ENCODE data around the gene RSAD1. TPM values are rescaled to one million over a fixed set of nuclear protein-coding genes. Genes with fewer than 3 reads are reported as not detected.

RSAD1 gene
- polyA plus RNA-seq, 1 of the 3 experiments (the other 2 are of a cell fraction), result 44.7 TPM

DNA sequence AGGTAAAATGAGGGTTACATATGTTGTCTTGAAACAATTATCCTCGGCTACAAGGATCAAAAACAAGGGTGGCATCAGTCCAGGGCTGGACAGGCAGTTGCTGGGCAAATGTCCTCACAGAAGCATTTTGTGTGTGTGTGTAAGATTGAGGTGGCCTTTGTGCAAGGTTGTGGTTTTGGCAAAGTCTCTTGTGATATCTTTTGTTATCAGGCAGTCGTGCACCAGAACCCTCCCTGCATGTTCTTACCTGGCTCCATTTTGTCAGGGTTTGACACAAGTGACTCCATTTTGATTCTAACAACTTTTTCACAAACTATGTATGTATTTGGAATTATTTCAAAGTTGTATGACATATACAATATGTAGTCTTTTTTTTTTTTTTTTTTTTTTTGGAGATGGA, 30.0 kb upstream of the RSAD1 start:
- DNase-seq, result no peak
- H3K4me2 ChIP-seq, result no peak overlapping the region
- no peak overlapping the region for H3K4me3 ChIP-seq (ENCODE audit: low read depth in 2 of 2, low read length in 1 of 2)
- ChIA-PET POLR2A (no interaction called here), CTCF (interaction anchor here (1.5 to 2.7 kb wide), 2 partner anchors 11 to 30 kb away, joined by 3 to 8 read pairs; partner anchors contain the start of gene RSAD1)
- H3K4me1 ChIP-seq (ENCODE audit: control insufficient read depth in 1 of 2, insufficient read depth in 2 of 2, low read depth in 1 of 2, low read length in 1 of 2), result peaks cover 0 to 2% of the 10 kb centered on the region in 2 experiments; a peak in 1 of 4 replicates
- 0 out of 2 replicates have a peak, but pooled peaks cover 1% of the 10 kb centered on the region for H3K79me2 ChIP-seq (ENCODE audit: insufficient read depth)
- peaks cover 3% of the 10 kb centered on the region; the same call in 1 of the 2 replicates for H4K20me1 ChIP-seq (ENCODE audit: insufficient read depth)
- H3K27me3 ChIP-seq (ENCODE audit: insufficient read depth), result no peaks in the 10 kb centered on the region
- no peaks in the 10 kb centered on the region for H3K9me3 ChIP-seq
- no peaks in the 10 kb centered on the region for H3K9me2 ChIP-seq
- TF ChIP-seq GABPA (IDR thresholded peaks at IDR 0.05; ENCODE audit: low read depth) (no peak), JUND (IDR thresholded peaks at IDR 0.05) (no peak)
- H2AFZ ChIP-seq (ENCODE audit: low read depth), result no peak overlapping the region
- no peaks in the 10 kb centered on the region for H3K36me3 ChIP-seq (replicated peaks in 1 of 2; ENCODE audit: control insufficient read depth in 1 of 2, insufficient read depth in 2 of 2, low read length in 1 of 2)
- no peak overlapping the region for H3K27ac ChIP-seq (ENCODE audit: low read depth in 2 of 2, low read length in 1 of 2)
- WGBS (ENCODE audit: low lambda C conversion rate), result 95% methylated on average over 2 of the region's 2 CpGs
- peaks cover 6% of the 10 kb centered on the region for H3F3A ChIP-seq (replicated peaks; ENCODE audit: insufficient read depth)
- no peak overlapping the region for H3K9ac ChIP-seq

DNA sequence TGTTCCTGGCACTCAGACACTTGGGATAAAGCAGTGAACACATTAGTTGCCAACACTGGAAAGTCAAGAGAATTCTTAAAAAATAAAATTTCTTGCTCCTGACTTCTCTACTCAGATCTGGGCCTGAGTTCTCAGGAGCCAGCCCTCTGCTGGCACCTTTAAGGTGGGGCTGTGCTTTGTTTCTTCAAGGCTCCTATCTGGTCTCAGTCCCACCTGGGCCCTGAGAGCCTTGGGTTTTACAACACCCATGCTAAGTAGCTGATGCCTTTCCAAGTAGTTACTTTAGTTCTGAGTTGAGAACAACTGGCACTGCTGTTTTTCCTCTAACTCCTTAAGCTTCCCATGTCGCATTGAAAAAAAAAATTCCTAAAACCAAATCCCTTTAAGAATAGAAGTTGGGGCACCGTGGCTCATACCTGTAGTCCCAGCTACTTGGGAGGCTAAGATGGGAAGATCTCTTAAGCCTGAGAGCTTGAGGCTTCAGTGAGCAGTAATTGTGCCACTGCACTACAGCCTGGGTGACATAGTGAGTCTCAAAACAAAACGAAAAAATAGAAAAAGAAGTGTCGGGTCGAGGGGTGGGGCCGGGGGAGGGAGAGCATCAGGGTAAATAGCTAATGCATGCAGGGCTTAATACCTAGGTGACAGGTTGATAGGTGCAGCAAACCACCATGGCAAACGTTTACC, 26.6 kb upstream of the RSAD1 start:
- no peaks in the 10 kb centered on the region for H3K79me2 ChIP-seq (ENCODE audit: insufficient read depth)
- H3K4me3 ChIP-seq (ENCODE audit: low read depth in 2 of 2, low read length in 1 of 2), result no peak overlapping the region
- ChIA-PET POLR2A (no interaction called here), CTCF (interaction anchor here (0.7 to 2.5 kb wide), 5 partner anchors 14 to 49 kb away, joined by 3 to 11 read pairs (median 3); no protein-coding TSS in a partner anchor)
- no peak for DNase-seq
- no peak overlapping the region for H3K9ac ChIP-seq
- no peak overlapping the region for H2AFZ ChIP-seq (ENCODE audit: low read depth)
- no peaks in the 10 kb centered on the region for H3K27me3 ChIP-seq (ENCODE audit: insufficient read depth)
- no peaks in the 10 kb centered on the region for H3K4me1 ChIP-seq (ENCODE audit: control insufficient read depth in 1 of 2, insufficient read depth in 2 of 2, low read depth in 1 of 2, low read length in 1 of 2)
- WGBS (ENCODE audit: low lambda C conversion rate), result 77% methylated on average over 7 of the region's 7 CpGs
- H3F3A ChIP-seq (replicated peaks; ENCODE audit: insufficient read depth), result peaks cover 4% of the 10 kb centered on the region
- no peaks in the 10 kb centered on the region for H4K20me1 ChIP-seq (ENCODE audit: insufficient read depth)
- H3K27ac ChIP-seq (ENCODE audit: low read depth in 2 of 2, low read length in 1 of 2), result no peak overlapping the region
- H3K4me2 ChIP-seq, result no peak overlapping the region
- H3K9me3 ChIP-seq, result no peaks in the 10 kb centered on the region
- H3K36me3 ChIP-seq (replicated peaks in 1 of 2; ENCODE audit: control insufficient read depth in 1 of 2, insufficient read depth in 2 of 2, low read length in 1 of 2), result no peaks in the 10 kb centered on the region
- TF ChIP-seq RFX5 (IDR thresholded peaks at IDR 0.05; ENCODE audit: low read length), result no peak
- TF ChIP-seq RCOR1 (IDR thresholded peaks at IDR 0.05; ENCODE audit: low read length), result no peak
- TF ChIP-seq, protein P1, sequence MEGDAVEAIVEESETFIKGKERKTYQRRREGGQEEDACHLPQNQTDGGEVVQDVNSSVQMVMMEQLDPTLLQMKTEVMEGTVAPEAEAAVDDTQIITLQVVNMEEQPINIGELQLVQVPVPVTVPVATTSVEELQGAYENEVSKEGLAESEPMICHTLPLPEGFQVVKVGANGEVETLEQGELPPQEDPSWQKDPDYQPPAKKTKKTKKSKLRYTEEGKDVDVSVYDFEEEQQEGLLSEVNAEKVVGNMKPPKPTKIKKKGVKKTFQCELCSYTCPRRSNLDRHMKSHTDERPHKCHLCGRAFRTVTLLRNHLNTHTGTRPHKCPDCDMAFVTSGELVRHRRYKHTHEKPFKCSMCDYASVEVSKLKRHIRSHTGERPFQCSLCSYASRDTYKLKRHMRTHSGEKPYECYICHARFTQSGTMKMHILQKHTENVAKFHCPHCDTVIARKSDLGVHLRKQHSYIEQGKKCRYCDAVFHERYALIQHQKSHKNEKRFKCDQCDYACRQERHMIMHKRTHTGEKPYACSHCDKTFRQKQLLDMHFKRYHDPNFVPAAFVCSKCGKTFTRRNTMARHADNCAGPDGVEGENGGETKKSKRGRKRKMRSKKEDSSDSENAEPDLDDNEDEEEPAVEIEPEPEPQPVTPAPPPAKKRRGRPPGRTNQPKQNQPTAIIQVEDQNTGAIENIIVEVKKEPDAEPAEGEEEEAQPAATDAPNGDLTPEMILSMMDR (IDR thresholded peaks at IDR 0.05), result no peak
- TF ChIP-seq POLR2AphosphoS5 (IDR thresholded peaks at IDR 0.05; ENCODE audit: low read depth, low read length), result no peak
- TF ChIP-seq YY1 (IDR thresholded peaks at IDR 0.05; ENCODE audit: low read depth), result no peak
- no peak for TF ChIP-seq RXRA (IDR thresholded peaks at IDR 0.05; ENCODE audit: borderline replicate concordance, low read depth)
- TF ChIP-seq, protein P2, sequence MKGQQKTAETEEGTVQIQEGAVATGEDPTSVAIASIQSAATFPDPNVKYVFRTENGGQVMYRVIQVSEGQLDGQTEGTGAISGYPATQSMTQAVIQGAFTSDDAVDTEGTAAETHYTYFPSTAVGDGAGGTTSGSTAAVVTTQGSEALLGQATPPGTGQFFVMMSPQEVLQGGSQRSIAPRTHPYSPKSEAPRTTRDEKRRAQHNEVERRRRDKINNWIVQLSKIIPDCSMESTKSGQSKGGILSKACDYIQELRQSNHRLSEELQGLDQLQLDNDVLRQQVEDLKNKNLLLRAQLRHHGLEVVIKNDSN (IDR thresholded peaks at IDR 0.05; ENCODE audit: borderline replicate concordance, low read depth), result no peak
- TF ChIP-seq SIN3A (IDR thresholded peaks at IDR 0.05; ENCODE audit: borderline replicate concordance, low read depth, low read length), result no peak
- no peak for TF ChIP-seq MEF2A (IDR thresholded peaks at IDR 0.05; ENCODE audit: borderline replicate concordance, low read depth)
- no peak for TF ChIP-seq TEAD4 (IDR thresholded peaks at IDR 0.05; ENCODE audit: borderline replicate concordance, insufficient read depth)
- no peak for TF ChIP-seq GABPA (IDR thresholded peaks at IDR 0.05; ENCODE audit: low read depth)
- TF ChIP-seq TAF1 (IDR thresholded peaks at IDR 0.05; ENCODE audit: borderline replicate concordance, low read depth, low read length), result no peak
- TF ChIP-seq EZH2phosphoT487 (IDR thresholded peaks at IDR 0.05; ENCODE audit: borderline replicate concordance, low read depth), result no peak
- TF ChIP-seq, protein P3, sequence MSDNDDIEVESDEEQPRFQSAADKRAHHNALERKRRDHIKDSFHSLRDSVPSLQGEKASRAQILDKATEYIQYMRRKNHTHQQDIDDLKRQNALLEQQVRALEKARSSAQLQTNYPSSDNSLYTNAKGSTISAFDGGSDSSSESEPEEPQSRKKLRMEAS (IDR thresholded peaks at IDR 0.05; ENCODE audit: low read depth), result no peak
- no peak for TF ChIP-seq FOSL2 (IDR thresholded peaks at IDR 0.05; ENCODE audit: borderline replicate concordance, low read depth)
- TF ChIP-seq NRF1 (IDR thresholded peaks at IDR 0.05; ENCODE audit: low read depth, low read length), result no peak
- TF ChIP-seq, protein P4, sequence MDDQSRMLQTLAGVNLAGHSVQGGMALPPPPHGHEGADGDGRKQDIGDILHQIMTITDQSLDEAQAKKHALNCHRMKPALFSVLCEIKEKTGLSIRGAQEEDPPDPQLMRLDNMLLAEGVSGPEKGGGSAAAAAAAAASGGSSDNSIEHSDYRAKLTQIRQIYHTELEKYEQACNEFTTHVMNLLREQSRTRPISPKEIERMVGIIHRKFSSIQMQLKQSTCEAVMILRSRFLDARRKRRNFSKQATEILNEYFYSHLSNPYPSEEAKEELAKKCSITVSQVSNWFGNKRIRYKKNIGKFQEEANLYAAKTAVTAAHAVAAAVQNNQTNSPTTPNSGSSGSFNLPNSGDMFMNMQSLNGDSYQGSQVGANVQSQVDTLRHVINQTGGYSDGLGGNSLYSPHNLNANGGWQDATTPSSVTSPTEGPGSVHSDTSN (IDR thresholded peaks at IDR 0.05), result no peak
- no peaks in the 10 kb centered on the region for H3K9me2 ChIP-seq

All from SK-N-SH (cell line).